HG02943 (cell line): ENCODE data around the gene CENPP.

Source experiments
- ATAC-seq: cut with Tn5 transposase; IDR thresholded peaks from one replicate; pipeline ENCODE4 v1.9.1; 2021; ENCODE audit warnings: mild to moderate bottlenecking, low read depth, moderate library complexity; ENCODE audit not compliant: unreplicated experiment

Gene CENPP

GRCh38 chr9:92527832-92528521 is 202.2 kb downstream of the CENPP start:
- ATAC-seq = no peak

DNA sequence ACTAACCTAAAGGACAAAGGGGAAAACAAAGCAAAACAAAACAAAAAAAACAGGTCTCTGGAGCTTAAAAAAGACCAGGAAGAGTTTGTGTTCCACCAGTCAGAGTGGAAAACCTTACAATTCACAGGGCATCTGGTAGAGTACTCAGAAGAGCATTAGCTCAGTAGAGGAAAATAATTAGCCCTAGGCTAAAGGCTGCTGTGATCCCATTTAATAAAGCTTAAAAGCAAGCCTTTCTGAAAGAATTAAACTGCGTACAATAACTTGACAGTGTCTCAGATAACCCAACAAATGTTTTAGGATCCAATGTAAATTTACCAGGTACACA is 202.7 kb downstream of the CENPP start:
- ATAC-seq = no peak

DNA sequence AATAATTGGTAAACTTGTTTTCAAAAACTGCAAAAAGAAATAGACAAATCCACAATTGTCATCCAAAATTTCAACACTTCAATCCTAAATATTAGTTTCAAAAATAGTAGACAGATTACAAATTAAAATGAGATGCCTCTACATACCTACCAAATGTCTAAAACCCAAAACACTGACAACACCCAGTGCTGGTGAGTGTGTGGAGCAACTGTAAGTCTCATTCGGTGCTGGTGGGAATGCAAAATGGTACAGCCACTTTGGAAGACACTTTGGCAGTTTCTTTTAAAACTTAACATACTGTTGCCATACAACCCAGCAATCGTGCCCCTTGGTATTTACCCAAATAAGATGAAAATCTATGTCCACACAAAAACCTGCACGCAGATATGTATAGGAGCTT is 203.4 kb downstream of the CENPP start:
- no peak for ATAC-seq

DNA sequence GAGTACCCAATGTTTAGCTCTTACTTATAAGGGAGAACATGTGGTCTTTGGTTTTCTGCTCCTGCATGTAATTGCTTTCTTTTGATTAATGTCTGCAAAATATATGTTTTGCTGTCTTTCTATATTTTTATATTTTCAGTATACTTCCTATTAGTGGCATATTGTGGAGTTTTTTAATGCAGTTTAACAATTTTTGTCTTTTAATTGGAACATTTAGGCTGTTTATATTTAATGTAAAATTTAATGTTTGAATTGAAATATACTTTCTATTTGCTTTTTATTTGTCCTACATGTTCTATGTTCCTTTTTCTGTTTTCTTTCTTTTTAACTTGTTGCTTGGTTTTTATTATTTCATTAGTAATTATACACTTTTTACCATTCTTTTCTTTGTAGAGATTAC is 205.1 kb downstream of the CENPP start:
- no peak for ATAC-seq

GRCh38 chr9:92534204-92534603 is 208.5 kb downstream of the CENPP start:
- no peak for ATAC-seq

- ATAC-seq = no peak
Observed at GRCh38 chr9:92534674-92535073, 208.9 kb downstream of the CENPP start.

DNA sequence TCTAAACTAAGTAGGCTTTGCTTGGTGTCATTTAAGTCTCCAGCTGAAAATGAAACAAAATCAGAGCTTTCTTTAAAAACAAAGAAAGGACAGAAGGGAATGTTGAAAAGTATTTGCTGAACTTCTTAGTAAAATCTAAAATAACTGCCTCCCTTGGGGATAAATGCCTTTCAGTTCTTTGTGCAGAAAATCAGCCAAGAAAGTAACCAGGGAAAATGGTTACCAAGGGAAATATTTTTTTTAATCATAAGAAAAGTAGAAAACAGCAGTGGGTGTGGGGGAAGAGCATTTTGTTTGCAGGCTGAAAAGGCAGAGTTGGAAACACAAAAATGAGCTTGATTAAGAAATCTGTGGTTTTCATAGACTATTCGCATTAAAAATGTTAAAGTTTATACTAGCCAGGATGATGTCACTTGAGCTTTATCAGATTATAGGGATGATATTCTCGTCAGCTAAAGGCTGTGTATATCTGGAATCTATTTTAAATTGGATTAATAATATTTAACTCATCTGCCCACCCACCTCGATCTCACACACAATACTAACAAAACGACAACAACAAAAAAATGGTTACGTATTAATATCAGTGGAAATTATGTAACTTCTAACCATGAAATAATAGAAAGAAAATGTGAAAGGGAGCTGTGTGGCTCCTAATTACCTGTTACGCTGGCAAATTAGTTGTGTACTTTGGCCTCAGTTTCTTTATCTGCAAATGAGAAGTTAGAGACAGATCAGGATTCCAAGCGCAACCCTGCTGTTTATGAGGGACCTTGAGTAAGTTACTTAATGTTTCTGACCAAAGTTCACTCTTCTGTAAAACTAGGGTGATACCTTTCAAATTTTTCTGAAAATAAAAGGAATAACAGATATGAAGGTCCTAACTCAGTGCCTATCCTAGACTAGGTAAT is 210.4 kb downstream of the CENPP start, which contains the start of gene ECM2:
Gene ECM2, minus strand, starts transcription at position 51 of the 911 bp plus-strand sequence. CDS start 13,124 bp downstream, outside the sequence.
- ATAC-seq = no peak

DNA sequence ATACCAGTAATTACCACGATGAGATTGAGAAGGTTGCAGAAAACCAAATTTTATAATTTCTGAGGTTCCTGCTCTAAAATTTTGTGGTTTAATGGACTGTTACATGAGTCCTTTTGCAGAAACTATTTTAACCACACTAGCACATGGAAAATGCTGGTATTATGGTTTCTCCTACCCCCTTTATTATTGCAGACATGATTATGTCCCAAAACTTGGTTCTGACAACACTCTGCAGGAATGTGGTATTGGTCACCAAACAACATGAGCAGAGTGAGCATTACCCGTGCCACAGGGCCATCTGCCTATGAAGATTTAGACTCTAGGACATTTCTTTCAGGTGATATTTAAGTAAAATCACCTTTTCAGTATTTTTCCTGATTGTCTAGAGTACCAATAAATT is 212.8 kb downstream of the CENPP start:
- no peak for ATAC-seq

DNA sequence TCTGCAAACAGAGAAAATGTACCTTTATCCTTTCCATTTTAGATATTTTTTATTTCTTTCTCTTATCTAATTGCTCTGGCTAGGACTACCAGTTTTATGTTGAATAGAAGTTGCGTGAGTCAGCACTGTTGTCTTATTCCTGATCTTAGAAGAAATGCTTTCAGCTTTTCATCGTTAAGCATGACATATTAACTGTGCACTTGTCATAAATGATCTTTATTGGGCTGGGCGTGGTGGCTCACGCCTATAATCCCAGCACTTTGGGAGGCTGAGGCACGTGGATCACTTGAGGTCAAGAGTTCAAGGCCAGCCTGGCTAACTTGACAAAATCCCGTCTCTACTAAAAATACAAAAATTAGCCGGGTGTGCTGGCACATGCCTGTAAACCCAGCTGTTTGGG is 218.2 kb downstream of the CENPP start:
- no peak for ATAC-seq

GRCh38 chr9:92545002-92545510 is 219.3 kb downstream of the CENPP start:
- no peak for ATAC-seq

GRCh38 chr9:92547356-92547755 is 221.6 kb downstream of the CENPP start:
- no peak for ATAC-seq

- ATAC-seq = no peak
Observed at GRCh38 chr9:92550765-92551164, 225.0 kb downstream of the CENPP start.

- no peak for ATAC-seq
Observed at GRCh38 chr9:92558612-92559374, 233.0 kb downstream of the CENPP start.

DNA sequence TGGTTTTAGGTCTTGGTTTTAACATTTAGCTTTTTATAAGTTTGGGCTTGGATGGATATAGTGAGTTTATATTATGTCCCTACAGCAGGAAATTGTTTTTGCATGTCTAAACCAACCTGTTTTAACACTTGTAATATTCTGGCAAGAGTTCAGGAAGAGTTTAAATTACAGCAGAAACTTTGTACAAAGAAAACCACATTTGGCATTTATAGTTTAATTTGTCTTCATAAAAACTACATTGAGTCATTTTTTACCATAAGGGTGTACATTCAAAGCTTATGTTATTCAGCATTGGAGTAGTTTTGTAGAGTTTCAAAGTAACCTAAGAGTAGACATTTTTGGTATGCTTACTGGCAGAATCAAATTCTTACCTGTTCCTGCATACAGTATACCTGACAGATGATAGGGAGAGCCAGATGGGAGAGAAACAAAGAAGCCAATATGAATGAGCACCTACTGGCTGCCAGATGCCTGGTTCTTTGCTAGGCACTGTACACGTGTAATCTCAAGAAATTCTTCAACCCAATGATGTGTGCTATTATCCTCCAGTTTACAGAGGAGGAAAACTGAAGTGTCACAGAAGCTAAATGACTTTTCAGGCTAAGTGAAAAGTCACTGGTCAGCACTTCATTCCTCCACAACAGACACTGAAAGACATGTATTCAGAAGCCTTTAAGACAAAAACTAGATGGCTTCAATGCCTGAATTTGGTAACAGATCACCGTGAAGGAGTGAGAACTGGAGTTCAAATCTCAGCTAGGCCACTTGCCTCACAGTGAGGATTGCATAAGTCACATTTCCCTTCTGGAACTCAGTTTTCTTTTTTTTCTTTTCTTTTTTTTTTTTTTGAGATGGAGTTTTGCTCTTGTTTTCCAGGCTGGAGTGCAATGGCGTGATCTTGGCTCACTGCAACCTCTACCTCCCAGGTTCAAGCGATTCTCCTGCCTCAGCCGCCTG is 235.9 kb downstream of the CENPP start:
- no peak for ATAC-seq

DNA sequence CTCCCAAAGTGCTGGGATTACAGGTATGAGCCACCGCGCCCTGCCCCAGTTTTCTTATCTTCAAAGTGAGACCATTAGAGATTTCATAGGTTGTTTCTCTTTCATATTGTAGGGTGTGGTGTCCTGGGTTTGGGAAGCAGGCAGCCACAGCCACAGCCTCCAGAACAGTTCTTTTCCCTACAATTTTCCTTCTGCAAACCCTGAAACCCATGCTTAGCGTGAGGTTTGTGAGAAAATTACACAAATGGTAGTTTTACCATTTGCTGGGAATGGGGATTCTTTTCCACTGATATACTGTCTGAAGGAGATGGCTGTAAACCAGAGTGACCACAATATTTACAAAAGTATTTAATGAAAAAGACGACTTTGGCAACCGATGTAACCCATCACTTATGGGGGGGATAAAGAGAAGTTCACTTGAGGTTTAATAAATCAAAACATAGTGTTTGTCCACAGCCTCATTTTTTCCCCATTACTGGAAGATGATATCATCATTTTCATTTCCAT is 236.8 kb downstream of the CENPP start:
- ATAC-seq = no peak

GRCh38 chr9:92563116-92564100 is 237.7 kb downstream of the CENPP start:
- no peak for ATAC-seq

GRCh38 chr9:92564504-92564903 is 238.8 kb downstream of the CENPP start:
- no peak for ATAC-seq

DNA sequence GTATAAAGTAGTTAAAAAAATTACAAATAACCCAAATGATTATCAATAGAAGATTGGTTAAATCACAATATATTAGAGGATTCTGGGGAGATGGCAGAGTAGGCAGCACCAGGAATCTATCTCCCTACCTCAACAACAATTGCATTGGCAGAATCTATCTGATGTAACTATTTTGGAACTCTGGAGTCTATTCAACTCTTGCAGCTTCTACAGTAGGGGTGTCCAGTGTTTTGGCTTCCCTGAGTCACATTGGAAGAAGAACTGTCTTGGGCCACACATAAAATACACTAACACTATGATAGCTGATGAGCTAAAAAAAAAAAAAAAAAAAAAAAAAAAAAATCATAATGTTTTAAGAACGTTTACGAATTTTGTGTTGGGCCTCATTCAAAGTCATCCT is 239.2 kb downstream of the CENPP start:
- no peak for ATAC-seq
